Activated CD8-positive, alpha-beta memory T cell treated with anti-CD3 and anti-CD28 coated beads for 24 hours (primary cell): ENCODE data around the gene CCDC92.
"Not testable (repeated sequence)": the region's sequence is repeated elsewhere in the genome, so short reads cannot be mapped to it uniquely, and the experiment has no call there.

ENCODE experiments used
- DNase-seq: peaks from one replicate; pipeline ENCODE4 v3.0.0-alpha.2; 2020

Gene CCDC92

GRCh38 chr12:123934016-123934620 is 38.5 kb downstream of the CCDC92 start:
- DNase-seq, result no peak

DNA sequence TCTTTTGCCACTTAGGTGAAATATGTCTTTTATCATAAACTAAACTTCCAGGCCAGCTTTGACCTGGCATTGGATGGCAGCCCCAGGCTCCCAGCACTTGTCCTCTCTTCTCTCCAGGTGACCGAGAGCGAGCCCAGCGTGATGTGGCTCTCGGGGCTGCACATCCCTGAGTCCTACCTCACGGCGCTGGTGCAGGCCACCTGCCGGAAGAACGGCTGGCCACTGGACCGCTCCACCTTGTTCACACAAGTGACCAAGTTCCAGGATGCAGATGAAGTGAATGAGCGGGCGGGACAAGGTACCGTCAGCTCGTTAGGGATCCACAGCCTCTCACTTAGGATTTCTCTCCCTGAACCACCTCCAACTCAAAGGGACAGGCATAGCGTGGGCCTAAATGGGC is 39.4 kb downstream of the CCDC92 start:
- no peak for DNase-seq

DNA sequence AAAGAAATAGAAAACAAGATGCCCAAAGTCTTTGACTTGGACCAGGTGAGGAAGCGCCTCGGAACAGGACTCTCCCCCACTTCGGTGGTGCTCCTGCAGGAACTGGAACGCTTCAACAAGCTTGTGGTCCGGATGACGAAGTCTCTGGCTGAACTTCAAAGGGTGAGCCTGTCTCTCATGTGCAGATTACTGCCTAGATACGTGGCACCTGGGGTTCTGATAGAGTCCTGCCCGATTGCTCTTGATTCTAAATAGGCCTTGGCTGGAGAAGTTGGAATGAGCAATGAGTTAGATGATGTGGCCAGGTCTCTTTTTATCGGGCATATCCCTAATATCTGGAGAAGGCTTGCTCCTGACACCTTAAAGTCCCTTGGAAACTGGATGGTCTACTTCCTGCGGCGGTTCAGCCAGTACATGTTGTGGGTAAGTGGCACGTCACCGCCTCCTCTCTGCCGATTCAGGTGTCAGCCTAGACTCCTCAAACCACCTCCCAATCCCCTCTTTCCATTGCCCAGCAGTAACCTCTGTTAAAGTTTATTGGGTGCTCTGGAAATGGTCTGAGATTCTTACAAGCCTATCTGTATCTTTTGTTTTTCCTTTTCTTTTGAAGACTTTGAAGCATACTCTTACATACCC is 40.8 kb downstream of the CCDC92 start:
- no peak for DNase-seq

DNA sequence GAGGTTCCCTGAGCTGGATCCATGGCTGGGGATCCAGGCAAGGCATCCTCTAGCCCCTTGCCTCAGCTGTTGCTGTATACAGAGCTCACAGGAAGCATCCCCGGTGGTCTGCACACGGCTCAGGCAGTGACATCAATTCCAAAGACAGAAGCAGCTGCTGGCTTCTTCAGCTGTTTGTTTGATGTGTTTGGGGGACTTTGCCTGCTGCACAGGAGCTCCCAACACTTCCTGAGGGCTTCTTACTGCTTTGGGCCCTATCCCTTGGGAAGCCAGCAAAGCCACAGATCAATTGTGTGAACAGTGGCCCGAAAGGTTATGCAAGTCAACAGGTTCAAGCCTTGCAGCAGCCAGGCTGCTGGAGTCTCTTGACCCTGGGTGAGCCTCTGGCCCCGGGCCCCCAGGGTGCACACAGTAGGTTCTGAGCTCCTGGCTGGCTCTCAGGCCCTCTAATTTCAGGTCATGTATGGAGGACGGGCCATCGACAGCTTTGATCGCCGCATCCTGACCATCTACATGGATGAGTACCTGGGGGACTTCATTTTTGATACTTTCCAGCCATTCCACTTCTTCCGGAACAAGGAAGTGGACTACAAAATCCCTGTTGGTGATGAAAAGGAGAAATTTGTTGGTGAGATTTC is 42.6 kb downstream of the CCDC92 start:
- DNase-seq, result no peak

DNA sequence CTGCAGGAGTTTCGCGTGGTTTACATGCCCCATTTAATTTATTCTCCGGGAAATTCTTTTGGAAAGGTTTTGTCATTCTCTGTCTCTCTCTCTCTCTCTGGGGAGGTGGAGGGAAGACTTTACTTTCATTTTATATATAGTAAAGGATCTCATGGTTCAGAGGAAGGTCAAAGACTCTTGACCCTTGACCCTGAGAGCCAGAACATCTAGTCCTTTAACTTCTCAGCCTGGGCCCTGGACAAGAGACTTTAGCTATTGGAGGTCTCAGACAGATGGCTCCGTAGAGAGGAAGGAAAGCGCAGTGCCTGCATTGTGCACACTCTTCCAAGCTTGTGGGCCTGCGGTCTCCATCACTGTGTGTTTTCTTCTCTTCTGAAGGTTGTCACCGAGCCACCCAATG is 43.7 kb downstream of the CCDC92 start:
- DNase-seq, result no peak

GRCh38 chr12:123928274-123928865 is 44.3 kb downstream of the CCDC92 start:
- DNase-seq, result no peak

DNA sequence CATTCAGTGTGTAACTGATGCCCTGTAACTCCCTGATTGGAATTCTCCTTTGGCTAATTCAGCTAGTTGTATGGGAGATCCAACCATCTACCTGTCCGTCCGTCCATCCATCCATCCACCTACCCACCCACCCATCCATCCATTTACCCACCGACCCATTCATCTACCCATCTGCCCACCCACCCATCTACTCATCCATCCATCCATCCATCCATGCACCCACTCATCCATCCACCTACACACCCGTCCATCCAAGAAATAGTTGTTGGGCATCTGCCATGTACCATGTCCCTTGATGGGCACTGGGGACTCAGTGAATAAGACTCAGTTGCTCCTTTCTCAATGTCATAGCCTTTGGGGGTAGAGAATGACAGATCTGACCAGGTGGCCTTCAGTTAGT is 48.1 kb downstream of the CCDC92 start:
- no peak for DNase-seq

- no peak for DNase-seq
Measured at GRCh38 chr12:123923927-123924326, 48.7 kb downstream of the CCDC92 start.

DNA sequence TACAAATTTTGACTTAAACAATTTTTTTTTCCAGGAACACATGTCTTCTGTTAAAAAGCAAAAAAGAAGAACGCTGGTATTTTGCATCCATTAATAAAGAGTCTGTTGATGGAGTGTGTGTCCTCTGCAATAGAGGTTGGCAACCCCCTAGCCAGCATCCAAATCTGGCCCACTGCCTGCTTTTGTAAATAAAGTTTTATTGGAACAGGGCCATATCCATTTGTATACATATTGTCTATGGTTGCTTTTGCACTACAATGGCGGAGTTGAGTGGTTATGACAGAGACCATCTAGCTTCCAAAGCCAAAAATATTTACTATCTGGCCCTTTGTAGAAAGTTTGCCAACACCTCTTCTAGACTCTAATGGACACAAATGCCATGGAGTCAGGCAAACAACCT is 49.6 kb downstream of the CCDC92 start:
- DNase-seq, result no peak

- DNase-seq, result no peak
Measured at GRCh38 chr12:123919980-123920360, 52.7 kb downstream of the CCDC92 start.

- no peak for DNase-seq
Measured at GRCh38 chr12:123917337-123917850, 55.2 kb downstream of the CCDC92 start.

DNA sequence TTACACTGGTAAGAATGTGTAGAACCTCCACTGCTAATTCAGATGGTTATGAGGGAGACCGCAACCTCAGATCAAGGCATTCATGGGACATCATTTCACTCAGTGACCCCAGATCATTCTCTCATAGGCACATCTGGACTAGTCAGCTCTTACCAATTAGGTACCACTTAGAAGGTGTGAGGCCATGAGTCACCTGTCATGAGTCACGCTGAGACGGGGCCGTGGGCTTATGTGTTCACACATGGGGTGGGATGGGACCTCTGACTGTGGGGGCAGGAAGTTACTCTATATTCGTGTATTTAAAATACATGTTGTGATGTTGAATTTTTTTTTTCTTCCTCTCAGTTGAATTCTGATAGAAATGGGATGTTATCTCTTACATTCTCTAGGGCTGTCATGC is 55.9 kb downstream of the CCDC92 start:
- DNase-seq, result peak; percentile 74

GRCh38 chr12:123914726-123915333 is 57.8 kb downstream of the CCDC92 start:
- no peak for DNase-seq

- DNase-seq, result no peak
Measured at GRCh38 chr12:123912415-123913380, 59.9 kb downstream of the CCDC92 start.

GRCh38 chr12:123911672-123912409 is 60.8 kb downstream of the CCDC92 start:
- not testable (repeated sequence) for DNase-seq

GRCh38 chr12:123910761-123911193 is 61.9 kb downstream of the CCDC92 start:
- no peak for DNase-seq

- DNase-seq, result no peak
Measured at GRCh38 chr12:123910057-123910456, 62.6 kb downstream of the CCDC92 start.

GRCh38 chr12:123908884-123909725 is 63.5 kb downstream of the CCDC92 start:
- DNase-seq, result no peak

DNA sequence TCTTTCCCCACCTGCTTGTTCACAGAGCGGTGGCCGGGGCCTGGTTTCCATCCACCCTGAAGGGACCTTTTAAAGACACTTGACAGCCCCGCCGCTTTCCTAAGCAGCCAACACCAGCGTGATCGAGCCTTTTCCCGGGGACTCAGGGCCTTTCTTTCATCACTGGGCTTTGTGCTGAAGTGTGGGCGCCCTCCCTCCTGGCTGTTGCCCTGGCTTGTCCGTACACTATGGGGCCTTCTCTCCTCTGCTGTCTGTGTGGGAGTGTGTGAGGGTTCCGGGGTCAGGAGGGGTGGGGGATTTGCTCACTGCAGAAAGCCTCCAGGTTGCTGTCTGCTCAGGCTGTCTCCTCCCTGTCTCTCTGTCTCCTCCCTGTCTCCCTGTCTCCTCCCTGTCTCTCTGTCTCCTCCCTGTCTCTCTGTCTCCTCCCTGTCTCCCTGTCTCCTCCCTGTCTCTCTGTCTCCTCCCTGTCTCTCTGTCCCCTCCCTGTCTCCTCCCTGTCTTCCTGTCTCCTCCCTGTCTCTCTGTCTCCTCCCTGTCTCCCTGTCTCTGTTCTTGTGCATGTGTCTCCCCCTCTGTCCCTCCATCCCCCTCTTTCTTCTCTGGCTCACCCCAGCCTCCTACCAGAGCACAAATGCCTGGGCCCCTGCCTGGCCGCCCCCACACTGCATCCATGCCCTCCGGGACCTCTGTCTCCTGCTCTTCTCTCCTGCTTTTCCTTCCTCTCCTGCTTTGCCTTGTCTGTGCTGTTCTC is 64.7 kb downstream of the CCDC92 start:
- no peak for DNase-seq
